ENCODE data around the gene SPN.
"Not testable (repeated sequence)": the region's sequence is repeated elsewhere in the genome, so short reads cannot be mapped to it uniquely, and the experiment has no call there.

Gene SPN

DNA sequence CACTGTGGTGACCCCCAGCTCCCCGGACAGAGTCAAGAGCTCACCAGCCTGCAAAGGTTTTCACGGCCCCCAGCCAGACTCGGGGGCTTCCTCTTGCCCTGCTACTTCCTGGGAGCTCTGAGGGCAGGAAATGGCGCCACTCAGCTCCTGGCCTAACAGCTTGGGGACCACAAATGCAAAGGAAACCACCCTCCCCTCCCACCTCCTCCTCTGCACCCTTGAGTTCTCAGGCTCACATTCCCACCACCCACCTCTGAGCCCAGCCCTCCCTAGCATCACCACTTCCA, 375 bp upstream of the SPN start:
- Histone ChIP-seq H3K4me3 (replicated peaks; ENCODE audit: low read depth, low read length) (peak overlapping the region; percentile 98), H3K27me3 (replicated peaks; ENCODE audit: control insufficient read depth, insufficient read depth, low read length) (no peaks in the 10 kb centered on the region), H3K36me3 (ENCODE audit: control insufficient read depth, insufficient read depth, low read length) (peaks cover 10% of the 10 kb centered on the region)
- TF ChIP-seq, protein P1, sequence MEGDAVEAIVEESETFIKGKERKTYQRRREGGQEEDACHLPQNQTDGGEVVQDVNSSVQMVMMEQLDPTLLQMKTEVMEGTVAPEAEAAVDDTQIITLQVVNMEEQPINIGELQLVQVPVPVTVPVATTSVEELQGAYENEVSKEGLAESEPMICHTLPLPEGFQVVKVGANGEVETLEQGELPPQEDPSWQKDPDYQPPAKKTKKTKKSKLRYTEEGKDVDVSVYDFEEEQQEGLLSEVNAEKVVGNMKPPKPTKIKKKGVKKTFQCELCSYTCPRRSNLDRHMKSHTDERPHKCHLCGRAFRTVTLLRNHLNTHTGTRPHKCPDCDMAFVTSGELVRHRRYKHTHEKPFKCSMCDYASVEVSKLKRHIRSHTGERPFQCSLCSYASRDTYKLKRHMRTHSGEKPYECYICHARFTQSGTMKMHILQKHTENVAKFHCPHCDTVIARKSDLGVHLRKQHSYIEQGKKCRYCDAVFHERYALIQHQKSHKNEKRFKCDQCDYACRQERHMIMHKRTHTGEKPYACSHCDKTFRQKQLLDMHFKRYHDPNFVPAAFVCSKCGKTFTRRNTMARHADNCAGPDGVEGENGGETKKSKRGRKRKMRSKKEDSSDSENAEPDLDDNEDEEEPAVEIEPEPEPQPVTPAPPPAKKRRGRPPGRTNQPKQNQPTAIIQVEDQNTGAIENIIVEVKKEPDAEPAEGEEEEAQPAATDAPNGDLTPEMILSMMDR (IDR thresholded peaks at IDR 0.05; ENCODE audit: insufficient read depth, low read length, poor library complexity, severe bottlenecking) = no peak
- DNase-seq (ENCODE audit: extremely low read depth, insufficient read length) = peak; percentile 78

DNA sequence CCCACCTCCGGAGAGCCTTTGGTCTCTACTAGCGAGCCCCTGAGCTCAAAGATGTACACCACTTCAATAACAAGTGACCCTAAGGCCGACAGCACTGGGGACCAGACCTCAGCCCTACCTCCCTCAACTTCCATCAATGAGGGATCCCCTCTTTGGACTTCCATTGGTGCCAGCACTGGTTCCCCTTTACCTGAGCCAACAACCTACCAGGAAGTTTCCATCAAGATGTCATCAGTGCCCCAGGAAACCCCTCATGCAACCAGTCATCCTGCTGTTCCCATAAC, 702 bp downstream of the SPN start:
- no peak for DNase-seq (ENCODE audit: extremely low read depth, insufficient read length)
- Histone ChIP-seq H3K27me3 (replicated peaks; ENCODE audit: control insufficient read depth, insufficient read depth, low read length) (no peaks in the 10 kb centered on the region), H3K4me3 (replicated peaks; ENCODE audit: low read depth, low read length) (peak overlapping the region; percentile 98), H3K36me3 (ENCODE audit: control insufficient read depth, insufficient read depth, low read length) (peaks cover 11% of the 10 kb centered on the region)
- TF ChIP-seq, protein P1 (IDR thresholded peaks at IDR 0.05; ENCODE audit: insufficient read depth, low read length, poor library complexity, severe bottlenecking) = no peak

DNA sequence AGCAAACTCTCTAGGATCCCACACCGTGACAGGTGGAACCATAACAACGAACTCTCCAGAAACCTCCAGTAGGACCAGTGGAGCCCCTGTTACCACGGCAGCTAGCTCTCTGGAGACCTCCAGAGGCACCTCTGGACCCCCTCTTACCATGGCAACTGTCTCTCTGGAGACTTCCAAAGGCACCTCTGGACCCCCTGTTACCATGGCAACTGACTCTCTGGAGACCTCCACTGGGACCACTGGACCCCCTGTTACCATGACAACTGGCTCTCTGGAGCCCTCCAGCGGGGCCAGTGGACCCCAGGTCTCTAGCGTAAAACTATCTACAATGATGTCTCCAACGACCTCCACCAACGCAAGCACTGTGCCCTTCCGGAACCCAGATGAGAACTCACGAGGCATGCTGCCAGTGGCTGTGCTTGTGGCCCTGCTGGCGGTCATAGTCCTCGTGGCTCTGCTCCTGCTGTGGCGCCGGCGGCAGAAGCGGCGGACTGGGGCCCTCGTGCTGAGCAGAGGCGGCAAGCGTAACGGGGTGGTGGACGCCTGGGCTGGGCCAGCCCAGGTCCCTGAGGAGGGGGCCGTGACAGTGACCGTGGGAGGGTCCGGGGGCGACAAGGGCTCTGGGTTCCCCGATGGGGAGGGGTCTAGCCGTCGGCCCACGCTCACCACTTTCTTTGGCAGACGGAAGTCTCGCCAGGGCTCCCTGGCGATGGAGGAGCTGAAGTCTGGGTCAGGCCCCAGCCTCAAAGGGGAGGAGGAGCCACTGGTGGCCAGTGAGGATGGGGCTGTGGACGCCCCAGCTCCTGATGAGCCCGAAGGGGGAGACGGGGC, 1.3 kb downstream of the SPN start:
- H3K27me3 ChIP-seq (replicated peaks; ENCODE audit: control insufficient read depth, insufficient read depth, low read length) = no peaks in the 10 kb centered on the region
- TF ChIP-seq, protein P1 (IDR thresholded peaks at IDR 0.05; ENCODE audit: insufficient read depth, low read length, poor library complexity, severe bottlenecking) = peak; percentile 48
- peak; percentile 45 for DNase-seq (ENCODE audit: extremely low read depth, insufficient read length)
- H3K36me3 ChIP-seq (ENCODE audit: control insufficient read depth, insufficient read depth, low read length) = peaks cover 11% of the 10 kb centered on the region
- peak overlapping the region; percentile 98 for H3K4me3 ChIP-seq (replicated peaks; ENCODE audit: low read depth, low read length)

DNA sequence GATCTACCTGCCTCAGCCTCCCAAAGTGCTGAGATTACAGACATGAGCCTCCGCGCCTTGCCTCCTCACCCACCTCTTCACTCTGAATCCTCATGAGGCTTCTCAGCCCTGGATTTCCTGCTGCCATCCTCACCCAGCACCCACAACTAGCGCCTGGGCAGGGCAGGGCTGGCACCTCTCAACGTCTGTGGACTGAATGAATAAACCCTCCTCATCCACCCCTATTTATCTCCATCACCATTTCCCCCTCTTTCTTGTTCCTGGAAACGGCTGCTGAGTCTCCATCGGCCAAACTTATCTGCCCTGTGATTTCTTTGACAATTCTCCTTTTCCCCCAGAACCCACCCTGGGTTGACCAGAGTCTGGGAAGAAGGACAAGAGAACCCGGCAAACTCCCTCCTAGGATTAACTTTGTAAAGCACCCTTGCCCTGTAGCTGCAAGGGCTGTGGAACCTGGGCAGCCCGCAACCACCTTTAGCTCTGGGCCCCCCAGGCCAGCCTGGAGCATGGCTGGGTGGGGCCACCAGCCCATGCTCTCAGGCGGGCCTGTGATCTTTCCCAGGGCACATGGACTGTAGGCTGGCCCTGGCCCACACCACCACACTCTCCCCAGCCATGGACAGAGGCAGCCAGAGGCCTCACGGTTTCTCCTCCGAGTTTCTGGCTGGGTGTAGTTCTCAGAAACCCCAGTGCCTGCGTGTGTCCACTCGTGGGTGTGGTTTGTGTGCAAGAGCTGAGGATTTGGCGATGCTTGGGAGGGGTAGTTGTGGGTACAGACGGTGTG, 2.4 kb downstream of the SPN start:
- H3K27me3 ChIP-seq (replicated peaks; ENCODE audit: control insufficient read depth, insufficient read depth, low read length) = no peaks in the 10 kb centered on the region
- TF ChIP-seq, protein P1 (IDR thresholded peaks at IDR 0.05; ENCODE audit: insufficient read depth, low read length, poor library complexity, severe bottlenecking) = no peak
- H3K4me3 ChIP-seq (replicated peaks; ENCODE audit: low read depth, low read length) = peak overlapping the region; percentile 98
- peaks cover 11% of the 10 kb centered on the region for H3K36me3 ChIP-seq (ENCODE audit: control insufficient read depth, insufficient read depth, low read length)
- DNase-seq (ENCODE audit: extremely low read depth, insufficient read length) = no peak

DNA sequence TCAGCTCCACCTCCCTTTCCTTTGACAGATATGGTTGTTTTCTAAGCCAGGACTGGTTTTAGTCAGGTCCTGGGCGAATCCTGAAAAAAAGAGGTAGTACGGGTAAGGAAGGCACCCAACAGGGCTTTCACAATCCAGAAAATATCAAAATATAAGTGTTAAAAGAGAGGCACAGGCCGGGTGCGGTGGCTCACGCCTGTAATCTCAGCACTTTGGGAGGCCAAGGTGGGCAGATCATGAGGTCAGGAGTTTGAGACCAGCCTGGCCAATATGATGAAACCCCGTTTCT, 4.2 kb downstream of the SPN start:
- not testable (repeated sequence) for DNase-seq (ENCODE audit: extremely low read depth, insufficient read length); H3K4me3 ChIP-seq (replicated peaks; ENCODE audit: low read depth, low read length); H3K27me3 ChIP-seq (replicated peaks; ENCODE audit: control insufficient read depth, insufficient read depth, low read length)
- peaks cover 14% of the 10 kb centered on the region for H3K36me3 ChIP-seq (ENCODE audit: control insufficient read depth, insufficient read depth, low read length)

DNA sequence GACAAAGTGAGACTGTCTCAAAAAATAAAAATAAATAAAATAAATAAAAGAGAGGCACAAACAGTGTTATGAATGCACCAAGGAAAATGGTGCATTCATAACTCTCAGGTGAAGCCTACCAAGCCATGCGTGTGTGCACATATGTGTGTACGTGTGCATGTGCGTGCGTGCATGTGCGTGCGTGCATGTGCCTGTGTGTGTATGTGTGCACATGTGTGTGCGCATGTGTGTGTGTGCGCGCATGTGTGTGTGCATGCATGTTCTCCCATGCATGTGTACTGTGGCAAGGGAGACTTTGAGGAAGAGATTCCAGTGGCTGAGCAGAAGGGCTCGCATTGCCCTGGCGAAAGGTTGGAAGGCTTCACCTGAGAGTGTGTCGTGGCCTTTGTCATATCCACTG, 4.7 kb downstream of the SPN start:
- TF ChIP-seq, protein P1 (IDR thresholded peaks at IDR 0.05; ENCODE audit: insufficient read depth, low read length, poor library complexity, severe bottlenecking) = no peak
- DNase-seq (ENCODE audit: extremely low read depth, insufficient read length) = no peak
- Histone ChIP-seq H3K36me3 (ENCODE audit: control insufficient read depth, insufficient read depth, low read length) (peaks cover 14% of the 10 kb centered on the region), H3K27me3 (replicated peaks; ENCODE audit: control insufficient read depth, insufficient read depth, low read length) (no peaks in the 10 kb centered on the region), H3K4me3 (replicated peaks; ENCODE audit: low read depth, low read length) (no peak overlapping the region)

Measured in GM06990 (cell line).